T-helper 17 cell (primary cell): ENCODE results near the gene TIMM8B. TPM values are rescaled to one million over a fixed set of nuclear protein-coding genes. Genes with fewer than 3 reads are reported as not detected.
"Not testable (repeated sequence)": the region's sequence is repeated elsewhere in the genome, so short reads cannot be mapped to it uniquely, and the experiment has no call there.

Experiments used
- ATAC-seq: fragments of 150-1000 bp; cut with Tn5 transposase; 2 replicates; pipeline ENCODE4 v1.10.0; 2021; ENCODE audit warnings: mild to moderate bottlenecking, moderate library complexity
- DNase-seq, 3 donors: peaks; one replicate each; pipeline versions ENCODE4 v3.0.0 to v3.0.0-alpha.2; 2020 to 2021
- H3K9me3 ChIP-seq: one replicate; pipeline ENCODE4 v1.7.0; 2013; ENCODE audit warnings: low read length, mild to moderate bottlenecking; ENCODE audit not compliant: control insufficient read depth, poor library complexity, severe bottlenecking
- H3K27ac Mint-ChIP-seq: one replicate; pipeline ENCODE4 v1.8.0; 2022; ENCODE audit warnings: mild to moderate bottlenecking, moderate library complexity, mixed read lengths
- H3K27me3 Mint-ChIP-seq: one replicate; pipeline ENCODE4 v1.8.0; 2022; ENCODE audit warnings: mixed read lengths
- H3K36me3 Mint-ChIP-seq: one replicate; pipeline ENCODE4 v1.8.0; 2022; ENCODE audit warnings: low read depth, mixed read lengths
- H3K4me1 Mint-ChIP-seq: one replicate; pipeline ENCODE4 v1.8.0; 2022; ENCODE audit warnings: mild to moderate bottlenecking, mixed read lengths
- H3K4me3 Mint-ChIP-seq: one replicate; pipeline ENCODE4 v1.8.0; 2022; ENCODE audit warnings: mild to moderate bottlenecking, moderate library complexity, mixed read lengths
- total RNA-seq, 4 donors: library from RNA in 2 of 4; stranded (reverse) in 2 of 4; gene quantifications; one replicate each; pipeline ENCODE4 v1.2.3 and lab custom pipeline; 2022 to 2026

The TIMM8B gene
- total RNA-seq, 2 donors from 2014 or later, result 12.0 to 16.0 TPM

DNA sequence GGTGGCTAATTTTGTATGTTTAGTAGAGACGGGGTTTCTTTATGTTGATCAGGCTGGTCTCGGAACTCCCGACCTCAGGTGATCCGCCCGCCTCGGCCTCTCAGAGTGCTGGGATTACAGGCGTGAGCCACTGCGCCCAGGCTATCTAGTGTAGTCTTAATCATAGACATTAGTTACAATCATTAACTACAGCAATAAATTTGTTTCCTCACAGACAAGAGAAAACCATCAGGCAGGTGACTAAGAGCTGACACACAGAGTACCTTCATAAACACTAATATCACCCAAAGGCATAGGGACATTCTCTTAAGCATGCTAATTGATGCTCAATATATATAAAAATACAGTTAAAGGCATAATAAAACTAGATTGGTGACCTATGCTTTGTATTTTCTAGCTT is 19.5 kb upstream of the TIMM8B start:
- H3K27ac Mint-ChIP-seq, result no peak overlapping the region
- H3K9me3 ChIP-seq, result no peaks in the 10 kb centered on the region
- no peak overlapping the region for H3K4me3 Mint-ChIP-seq
- no peaks in the 10 kb centered on the region for H3K36me3 Mint-ChIP-seq
- H3K27me3 Mint-ChIP-seq, result no peaks in the 10 kb centered on the region
- ATAC-seq (no peak), DNase-seq (no peak)
- no peaks in the 10 kb centered on the region for H3K4me1 Mint-ChIP-seq

DNA sequence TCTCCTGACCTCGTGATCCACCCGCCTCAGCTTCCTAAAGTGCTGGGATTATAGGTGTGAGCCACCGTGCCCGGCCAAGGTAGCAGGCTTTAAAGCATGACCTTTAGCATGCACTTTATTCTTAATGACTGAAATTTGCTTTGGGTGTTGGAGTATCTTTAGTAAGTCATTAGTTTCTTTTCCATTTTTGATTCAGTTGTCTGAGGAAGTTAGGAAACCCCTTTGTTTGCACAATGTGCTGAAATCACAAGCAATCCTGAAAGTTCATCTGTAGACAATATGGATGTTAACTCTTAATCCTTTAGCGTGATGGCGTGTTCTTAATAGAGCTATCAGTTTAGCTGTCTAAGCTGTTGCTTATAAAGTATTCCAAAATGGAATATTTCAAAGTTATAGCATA is 16.9 kb upstream of the TIMM8B start:
- Mint-ChIP-seq H3K36me3 (peaks cover 2% of the 10 kb centered on the region), H3K27ac (no peak overlapping the region), H3K4me3 (no peak overlapping the region), H3K27me3 (no peaks in the 10 kb centered on the region), H3K4me1 (peaks cover 2% of the 10 kb centered on the region)
- no peaks in the 10 kb centered on the region for H3K9me3 ChIP-seq
- ATAC-seq (no peak), DNase-seq (no peak)

DNA sequence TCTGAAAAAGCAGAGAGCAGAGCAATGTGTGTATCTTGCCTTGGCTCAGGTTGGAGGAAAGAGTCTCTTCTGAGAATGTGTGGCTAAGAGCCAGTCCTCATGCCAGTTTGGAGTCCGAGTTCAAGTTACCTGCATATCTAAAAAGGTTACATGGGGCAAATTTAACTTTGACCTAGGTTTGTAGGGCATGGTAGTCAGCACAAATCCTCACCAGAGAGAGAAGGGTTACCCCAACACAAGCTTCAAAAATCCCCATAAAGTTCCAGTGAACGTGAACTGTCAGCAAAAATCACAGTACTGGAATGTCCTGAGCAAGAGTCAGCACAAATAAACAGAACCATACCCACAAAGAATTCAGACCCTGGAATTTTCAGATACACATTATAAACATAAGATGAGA is 13.9 kb upstream of the TIMM8B start:
- H3K27ac Mint-ChIP-seq, result peak overlapping the region; percentile 21
- DNase-seq, result no peak
- ATAC-seq, result no peak
- H3K36me3 Mint-ChIP-seq, result peaks cover 10% of the 10 kb centered on the region
- no peaks in the 10 kb centered on the region for H3K9me3 ChIP-seq
- no peak overlapping the region for H3K4me3 Mint-ChIP-seq
- no peaks in the 10 kb centered on the region for H3K27me3 Mint-ChIP-seq
- H3K4me1 Mint-ChIP-seq, result peaks cover 9% of the 10 kb centered on the region

DNA sequence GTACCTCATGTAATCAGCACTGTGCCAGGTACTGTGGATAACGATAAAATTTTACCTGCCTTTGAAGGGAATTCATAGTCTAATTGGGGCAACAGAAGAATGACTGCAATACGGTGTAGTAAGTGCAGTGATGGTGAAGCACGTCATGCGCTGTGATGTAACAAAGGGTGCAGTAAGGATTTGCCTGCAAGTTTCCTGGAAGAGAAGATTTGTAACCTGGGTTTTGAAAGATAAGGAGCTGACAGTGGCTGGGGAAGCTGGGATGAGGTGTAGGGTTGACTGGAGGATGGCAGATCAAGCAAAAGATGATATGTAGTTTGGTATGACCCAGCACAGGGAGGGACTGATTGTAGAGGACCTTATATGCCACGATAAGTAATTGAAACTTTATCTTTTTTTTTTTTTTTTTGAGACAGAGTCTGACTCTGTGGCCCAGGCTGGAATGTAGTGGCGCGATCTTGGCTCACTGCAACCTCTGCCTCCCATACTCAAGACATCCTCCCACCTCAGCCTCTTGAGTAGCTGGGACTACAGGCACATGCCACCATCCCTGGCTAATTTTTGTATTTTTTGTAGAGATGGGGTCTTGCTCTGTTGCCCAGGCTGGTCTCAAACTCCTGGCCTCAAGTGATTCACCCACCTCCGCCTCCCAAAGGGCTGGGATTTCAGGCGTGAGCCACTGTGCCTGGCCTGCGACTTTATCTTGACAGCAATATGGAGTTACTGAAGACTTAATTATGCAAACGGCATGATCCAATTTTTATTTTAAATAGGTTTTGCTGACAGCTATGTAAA is 11.4 kb upstream of the TIMM8B start:
- DNase-seq, result no peak
- no peak overlapping the region for H3K27ac Mint-ChIP-seq
- no peaks in the 10 kb centered on the region for H3K9me3 ChIP-seq

DNA sequence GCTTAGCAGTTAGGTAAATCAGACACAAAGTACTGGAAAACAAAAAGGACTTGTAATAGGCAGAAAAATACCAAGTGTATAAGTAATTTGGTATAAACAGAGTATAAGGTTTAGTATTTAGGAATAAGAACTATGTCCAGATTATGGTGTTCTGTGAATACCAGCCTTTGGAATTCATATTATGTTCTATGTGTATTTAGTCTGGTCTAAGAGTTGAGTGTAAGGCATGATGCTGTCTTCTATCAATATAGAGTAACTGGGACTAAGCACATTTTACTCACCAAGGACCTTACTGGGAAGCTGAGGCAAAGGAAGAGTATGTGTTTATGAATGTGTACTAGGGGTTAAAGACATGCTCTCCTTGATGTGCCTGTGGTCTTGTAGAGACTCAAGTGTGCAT is 9.6 kb upstream of the TIMM8B start:
- peaks cover 17% of the 10 kb centered on the region for H3K4me1 Mint-ChIP-seq
- peaks cover 15% of the 10 kb centered on the region for H3K36me3 Mint-ChIP-seq
- no peaks in the 10 kb centered on the region for H3K27me3 Mint-ChIP-seq
- no peak for ATAC-seq
- H3K4me3 Mint-ChIP-seq, result no peak overlapping the region
- no peak for DNase-seq
- no peak overlapping the region for H3K27ac Mint-ChIP-seq
- no peaks in the 10 kb centered on the region for H3K9me3 ChIP-seq

More for the DNA sequence above, 11.4 kb upstream of the TIMM8B start:
- Mint-ChIP-seq H3K27me3 (no peaks in the 10 kb centered on the region), H3K4me3 (no peak overlapping the region), H3K4me1 (peaks cover 13% of the 10 kb centered on the region), H3K36me3 (peaks cover 12% of the 10 kb centered on the region)
- no peak for ATAC-seq

DNA sequence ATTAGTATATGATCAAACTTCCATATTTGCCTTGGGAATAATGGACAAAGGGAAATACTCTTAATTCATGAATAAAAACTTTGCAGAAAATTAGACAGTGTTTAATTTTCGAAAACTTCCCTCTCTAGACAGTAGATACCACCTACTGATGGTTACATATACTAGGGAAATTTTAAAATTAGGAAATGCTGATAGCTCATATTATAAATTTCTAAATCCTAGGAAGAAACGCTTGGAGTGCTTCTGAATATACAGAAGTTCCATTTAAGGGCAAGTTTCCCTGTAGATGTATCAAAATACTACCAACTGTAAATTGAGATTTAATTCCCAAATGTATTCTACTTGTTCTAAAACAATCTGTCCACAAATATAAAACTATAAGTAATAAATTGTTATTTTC is 8.7 kb upstream of the TIMM8B start:
- not testable (repeated sequence) for H3K27me3 Mint-ChIP-seq, H3K4me3 Mint-ChIP-seq, H3K9me3 ChIP-seq, H3K27ac Mint-ChIP-seq, DNase-seq, ATAC-seq
- H3K36me3 Mint-ChIP-seq, result peaks cover 15% of the 10 kb centered on the region
- peaks cover 17% of the 10 kb centered on the region for H3K4me1 Mint-ChIP-seq

DNA sequence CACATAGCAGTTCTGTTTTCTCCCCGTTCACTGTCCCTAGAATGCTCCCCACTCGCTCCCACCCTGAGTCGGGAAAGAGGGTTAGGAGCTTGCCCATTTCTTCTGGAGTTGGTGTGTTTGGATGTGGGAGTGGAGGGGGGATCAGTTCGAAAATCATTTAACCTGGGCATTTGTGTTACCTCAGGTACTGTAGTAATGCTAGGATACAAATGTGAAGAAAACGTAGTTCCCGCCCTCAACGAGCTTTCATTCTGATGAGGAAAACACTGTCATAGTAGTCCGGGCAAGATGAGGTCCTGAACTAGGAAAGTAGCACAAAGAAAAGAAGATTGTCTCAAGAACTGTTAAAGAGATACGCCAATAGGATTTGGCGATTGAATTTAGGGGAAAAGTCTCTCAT is 656 bp upstream of the TIMM8B start:
- DNase-seq (no peak), ATAC-seq (no peak)
- Mint-ChIP-seq H3K27me3 (no peaks in the 10 kb centered on the region), H3K27ac (peak overlapping the region; percentile 92), H3K36me3 (peaks cover 17% of the 10 kb centered on the region), H3K4me1 (peaks cover 50% of the 10 kb centered on the region), H3K4me3 (peak overlapping the region; percentile 91)
- H3K9me3 ChIP-seq, result no peaks in the 10 kb centered on the region

DNA sequence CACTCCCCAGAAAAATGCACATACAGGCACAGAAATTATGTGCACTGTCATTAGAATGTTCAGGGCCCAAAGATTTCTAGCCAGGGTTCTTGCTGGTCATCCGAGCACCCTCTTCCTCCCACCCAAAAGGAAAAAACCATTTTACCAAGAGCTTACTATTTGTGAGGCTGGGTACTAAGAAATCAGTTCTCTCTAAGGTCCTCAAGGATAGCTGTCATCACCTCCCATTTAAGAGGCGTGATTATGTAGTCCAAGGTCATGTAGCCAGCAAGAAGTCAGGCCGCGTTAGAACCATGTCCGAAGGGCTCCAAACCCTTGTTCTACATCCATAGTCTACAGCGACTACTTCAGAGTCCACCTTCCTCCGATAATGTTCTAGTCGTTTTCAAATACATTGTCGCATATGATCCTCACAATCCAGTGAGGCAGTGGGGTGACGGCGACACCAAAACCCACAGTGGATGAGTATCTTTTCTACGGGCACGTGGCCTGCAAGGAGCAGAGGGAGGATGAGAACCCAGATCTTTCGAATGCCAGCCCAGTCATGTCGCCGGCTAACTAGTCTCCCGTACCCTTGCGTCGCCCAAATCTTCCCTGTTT is 634 bp downstream of the TIMM8B start:
- Mint-ChIP-seq H3K4me3 (peak overlapping the region; percentile 91), H3K27me3 (no peaks in the 10 kb centered on the region), H3K36me3 (peaks cover 15% of the 10 kb centered on the region), H3K27ac (peak overlapping the region; percentile 92), H3K4me1 (peaks cover 49% of the 10 kb centered on the region)
- DNase-seq (no peak), ATAC-seq (peak; percentile 45)
- no peaks in the 10 kb centered on the region for H3K9me3 ChIP-seq

DNA sequence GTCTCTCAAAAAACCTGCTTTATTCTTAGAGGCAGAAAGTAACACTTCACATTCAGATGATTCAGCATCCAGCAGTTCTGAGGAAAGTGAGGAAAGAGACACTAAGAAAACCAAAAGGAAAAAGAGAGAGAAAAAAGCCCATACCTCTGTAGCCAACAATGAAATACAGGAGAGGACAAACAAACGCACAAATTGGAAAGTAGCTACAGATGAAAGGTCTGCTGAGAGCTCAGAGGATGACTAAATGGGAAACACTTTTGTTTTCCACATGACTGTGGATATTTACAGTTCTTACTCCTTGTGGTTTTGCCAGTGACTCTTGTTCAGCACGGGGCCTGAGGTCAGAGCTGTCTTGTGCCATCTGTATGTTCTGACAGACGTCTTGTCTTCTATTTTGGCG is 3.8 kb downstream of the TIMM8B start:
- no peak for DNase-seq
- H3K27me3 Mint-ChIP-seq, result no peaks in the 10 kb centered on the region
- H3K9me3 ChIP-seq, result no peaks in the 10 kb centered on the region
- H3K4me1 Mint-ChIP-seq, result peaks cover 33% of the 10 kb centered on the region
- H3K36me3 Mint-ChIP-seq, result peaks cover 7% of the 10 kb centered on the region
- no peak overlapping the region for H3K4me3 Mint-ChIP-seq
- ATAC-seq, result no peak
- H3K27ac Mint-ChIP-seq, result peak overlapping the region; percentile 32

DNA sequence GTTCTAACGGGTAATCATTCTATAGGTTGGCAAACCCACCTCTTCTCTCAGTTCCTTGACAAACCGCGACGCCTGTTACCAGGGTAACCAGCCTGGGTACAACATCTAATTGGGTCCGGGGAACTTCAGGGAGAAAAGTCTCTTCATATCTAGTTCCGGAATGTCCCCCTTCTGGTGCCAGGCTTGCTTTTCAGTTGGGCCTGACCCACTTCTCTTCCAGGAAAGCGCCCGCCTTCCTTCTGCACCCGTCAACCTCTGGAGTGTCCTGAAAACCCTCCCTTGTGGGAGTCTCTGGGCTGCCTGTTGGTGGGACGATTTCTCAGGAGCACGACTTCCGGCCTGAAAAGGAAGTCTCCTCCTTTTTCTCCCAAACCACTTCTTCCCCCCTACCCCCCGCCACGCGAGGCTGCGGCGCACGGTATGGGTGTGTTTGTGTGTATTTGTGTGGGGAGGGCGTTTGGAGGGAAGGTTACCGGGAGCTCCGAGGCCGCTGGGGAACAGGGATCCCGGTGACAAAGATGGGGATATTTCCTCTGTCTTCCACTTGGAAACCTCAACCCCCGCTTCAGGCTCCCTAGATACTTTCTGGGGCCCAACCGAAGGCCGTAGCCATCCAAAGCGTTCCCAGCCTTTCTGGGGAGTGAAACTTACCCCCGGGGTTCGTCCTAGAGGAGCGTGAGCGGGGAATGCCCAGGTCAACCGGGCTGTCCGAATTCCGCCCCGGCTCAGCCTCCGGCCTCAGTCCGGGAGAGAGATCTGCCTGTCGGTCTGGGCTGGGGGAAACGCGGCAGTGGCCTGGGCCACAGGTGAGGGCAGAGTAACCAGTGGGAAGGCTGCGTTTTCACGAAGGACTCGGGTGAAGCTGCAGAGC is 12.4 kb downstream of the TIMM8B start, which contains the start of the genes NKAPD1 and PIH1D2:
TSS of gene NKAPD1 (plus strand) at position 359 of the 871 bp plus-strand sequence. CDS start 1,276 bp downstream, outside the sequence.
TSS of gene PIH1D2 (minus strand) at position 77 of the 871 bp plus-strand sequence. CDS start 843 bp downstream, outside the sequence.
- Mint-ChIP-seq H3K36me3 (peaks cover 7% of the 10 kb centered on the region), H3K4me1 (peaks cover 28% of the 10 kb centered on the region), H3K4me3 (peak within 1 kb of the TSS; percentile 95), H3K27me3 (peaks cover 6% of the 10 kb centered on the region), H3K27ac (peak within 1 kb of the TSS; percentile 96)
- H3K9me3 ChIP-seq, result no peaks in the 10 kb centered on the region
- ATAC-seq (peak; percentile 91), DNase-seq (peak; percentile 51 to 67 (median 62))

DNA sequence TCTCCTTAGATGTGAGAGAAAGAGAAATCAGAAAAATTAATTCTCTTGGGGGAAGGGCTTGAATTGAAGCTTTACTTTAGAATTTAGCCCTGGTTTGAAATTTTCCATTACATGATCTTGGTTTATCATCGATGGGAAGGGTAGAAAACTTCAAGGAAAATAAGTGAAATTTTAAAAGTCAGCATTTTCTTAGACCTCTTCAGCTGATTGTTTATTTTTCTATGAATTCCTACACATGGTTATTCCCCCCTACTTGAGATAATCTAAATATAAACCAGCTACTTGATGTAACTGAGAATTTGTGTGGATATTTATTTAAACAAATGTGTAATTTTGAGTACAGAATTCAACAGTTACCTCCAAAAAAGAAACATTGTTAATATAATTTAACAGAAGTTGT is 23.6 kb downstream of the TIMM8B start:
- no peak for DNase-seq
- ATAC-seq, result no peak
- H3K4me3 Mint-ChIP-seq, result no peak overlapping the region
- H3K27me3 Mint-ChIP-seq, result no peaks in the 10 kb centered on the region
- no peaks in the 10 kb centered on the region for H3K4me1 Mint-ChIP-seq
- no peak overlapping the region for H3K27ac Mint-ChIP-seq
- H3K9me3 ChIP-seq, result no peaks in the 10 kb centered on the region
- peaks cover 2% of the 10 kb centered on the region for H3K36me3 Mint-ChIP-seq

DNA sequence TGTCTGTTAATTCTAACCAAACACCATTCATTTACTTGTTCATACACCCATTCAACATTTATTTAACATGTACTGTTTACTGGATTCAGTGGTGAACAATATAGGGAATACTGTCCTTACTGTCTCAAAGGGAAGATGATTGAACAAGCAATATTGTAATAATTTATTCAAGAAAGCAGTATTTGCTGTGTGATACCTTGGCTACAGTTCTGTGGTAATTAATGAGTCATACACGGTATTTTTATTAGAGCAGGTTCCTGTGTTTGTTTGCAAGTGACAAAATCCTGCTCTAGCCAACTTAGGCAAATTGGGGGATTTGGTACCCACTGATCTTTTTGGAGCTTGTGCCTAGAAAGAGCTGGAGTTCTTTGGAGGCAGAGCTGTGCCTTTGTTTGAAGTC is 28.5 kb downstream of the TIMM8B start:
- H3K9me3 ChIP-seq, result no peaks in the 10 kb centered on the region
- no peak overlapping the region for H3K27ac Mint-ChIP-seq
- peaks cover 6% of the 10 kb centered on the region for H3K4me1 Mint-ChIP-seq
- ATAC-seq (no peak), DNase-seq (no peak)
- no peaks in the 10 kb centered on the region for H3K27me3 Mint-ChIP-seq
- no peak overlapping the region for H3K4me3 Mint-ChIP-seq
- H3K36me3 Mint-ChIP-seq, result peaks cover 2% of the 10 kb centered on the region

DNA sequence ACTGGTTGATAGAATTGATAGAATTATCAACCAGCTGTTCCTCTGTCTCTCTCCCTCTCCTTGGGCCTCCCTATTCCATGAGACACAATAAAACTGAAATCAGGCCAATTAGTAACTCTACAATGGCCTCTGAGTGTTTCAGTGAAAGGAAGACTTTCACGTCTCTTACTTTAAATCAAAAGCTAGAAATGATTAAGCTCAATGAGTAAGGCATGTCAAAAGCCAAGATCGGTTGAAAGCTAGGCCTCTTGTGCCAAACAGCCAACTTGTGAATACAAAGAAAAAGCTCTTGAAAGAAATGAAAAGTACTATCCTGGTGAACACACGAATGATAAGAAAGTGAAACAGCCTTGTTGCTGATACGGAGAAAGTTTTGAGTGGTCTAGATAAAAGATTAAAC is 29.4 kb downstream of the TIMM8B start:
- Mint-ChIP-seq H3K36me3 (peaks cover 2% of the 10 kb centered on the region), H3K27ac (no peak overlapping the region)
- ATAC-seq, result no peak

More for the DNA sequence above, 29.4 kb downstream of the TIMM8B start:
- H3K27me3 Mint-ChIP-seq, result no peaks in the 10 kb centered on the region
- H3K4me3 Mint-ChIP-seq, result no peak overlapping the region
- H3K4me1 Mint-ChIP-seq, result peaks cover 6% of the 10 kb centered on the region
- DNase-seq, result no peak
- H3K9me3 ChIP-seq, result no peaks in the 10 kb centered on the region
